ENCODE data around the gene ANKRD33B. TPM values are rescaled to one million over a fixed set of nuclear protein-coding genes. Genes with fewer than 3 reads are reported as not detected.

The ANKRD33B gene
- total and polyA plus RNA-seq, 2 of the 8 experiments (the other 6 are each of a cell fraction or from before 2014, with no cell fraction given), result 6.9 to 20.6 TPM

DNA sequence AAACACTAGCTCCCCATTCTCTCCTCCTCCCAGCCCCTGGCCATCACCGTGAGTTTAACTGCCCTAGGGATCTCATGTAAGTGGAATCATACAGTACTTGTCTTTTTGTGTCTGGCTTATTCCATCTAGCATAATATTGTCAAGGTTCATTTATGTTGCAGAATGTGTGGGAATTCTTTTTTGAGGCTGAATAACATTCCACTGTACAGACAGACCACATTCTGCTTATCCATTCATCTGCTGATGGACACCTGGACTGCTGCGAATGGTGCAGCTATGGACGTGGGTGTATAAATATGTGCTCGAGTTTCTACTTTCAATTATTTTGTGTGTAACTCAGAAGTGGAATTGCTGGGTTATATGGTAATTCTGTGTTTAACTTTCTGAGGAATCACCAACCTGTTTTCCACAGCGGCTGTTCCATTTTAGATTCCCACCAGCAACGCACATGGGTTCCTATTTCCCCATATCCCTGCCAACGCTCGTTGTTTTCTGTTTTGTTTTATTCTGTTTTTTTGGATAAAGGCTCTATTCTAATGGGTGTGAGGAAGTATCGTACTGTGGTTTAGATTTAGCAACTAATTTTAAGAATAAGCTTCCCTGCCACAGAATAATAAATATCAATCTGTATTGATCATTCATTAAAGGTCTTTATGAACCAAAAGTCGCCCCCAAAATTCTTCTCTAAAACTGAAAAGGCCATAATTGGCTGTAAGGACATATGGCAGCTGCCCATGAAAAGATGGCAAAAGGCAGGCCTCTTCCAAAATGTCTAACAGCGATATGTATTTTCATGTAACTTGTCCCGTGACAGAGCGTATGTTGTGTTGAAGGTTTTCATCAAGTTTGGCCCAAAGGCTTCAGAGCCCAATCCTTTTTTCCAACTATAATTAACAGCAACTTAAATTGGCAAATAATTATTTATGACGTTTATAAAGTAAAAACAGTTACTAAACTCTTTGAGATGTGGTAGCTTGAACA lies 126.9 kb downstream of the ANKRD33B start:
- no peaks in the 10 kb centered on the region for H3K36me3 ChIP-seq (ENCODE audit: control insufficient read depth in 2 of 4, insufficient read depth in 4 of 4, low read length in 3 of 4)
- H3K4me3 ChIP-seq (ENCODE audit: extremely low read depth in 1 of 4, insufficient read depth in 2 of 4, low read depth in 3 of 4, low read length in 4 of 4), result no peak overlapping the region
- DNase-seq (ENCODE audit: low read depth in 1 of 2, low spot score in 2 of 2), result no peak
- H2AFZ ChIP-seq (ENCODE audit: low read length), result no peak overlapping the region
- no peak overlapping the region for H3K27ac ChIP-seq (ENCODE audit: low read depth, low read length)
- WGBS, 2 experiments (ENCODE audit: extremely low coverage in 1 of 2, insufficient coverage in 1 of 2, insufficient read length in 1 of 2, insufficient replicate concordance in 2 of 2, low coverage in 1 of 2, low lambda C conversion rate in 2 of 2, missing lambda C conversion rate in 1 of 2), result 86% methylated on average over 14 of the region's 14 CpGs; no CpG with 5 or more reads in 1 of the 2 experiments
- no peaks in the 10 kb centered on the region for H3K9me3 ChIP-seq (ENCODE audit: insufficient read depth in 2 of 2, low read depth in 1 of 2, low read length in 1 of 2)
- H2BK12ac ChIP-seq (ENCODE audit: low read depth, low read length), result no peak overlapping the region
- peaks cover 0 to 5% (median 2%) of the 10 kb centered on the region in 4 experiments; a peak in 5 of 7 replicates for H3K4me1 ChIP-seq (replicated peaks in 1 of 4; ENCODE audit: control insufficient read depth in 3 of 4, insufficient read depth in 4 of 4, low read length in 3 of 4)
- POLR2A ChIA-PET (ENCODE audit: partially characterized antibody), result interaction anchor here (1.1 to 1.8 kb wide), 2 partner anchors 9 to 238 kb away, joined by 3 to 6 read pairs; no protein-coding TSS in a partner anchor
- no peak for FAIRE-seq
- H3K79me1 ChIP-seq (ENCODE audit: low read depth, low read length), result no peaks in the 10 kb centered on the region; the same call in 1 of the 2 replicates
- no peak overlapping the region for H4K5ac ChIP-seq (ENCODE audit: insufficient read length, low read depth, low read length)
- no peak overlapping the region for H3K18ac ChIP-seq (ENCODE audit: extremely low read depth, low read length)
- no peak overlapping the region for H3K56ac ChIP-seq (replicated peaks; ENCODE audit: insufficient read length, low read depth, low read length)
- no peak overlapping the region for H2BK120ac ChIP-seq (replicated peaks; ENCODE audit: low read depth, low read length)
- H3K14ac ChIP-seq (ENCODE audit: insufficient read length), result no peak overlapping the region
- no peak overlapping the region for H4K91ac ChIP-seq (replicated peaks; ENCODE audit: insufficient read length, low read length)
- no peak overlapping the region for H3K4me2 ChIP-seq (ENCODE audit: insufficient read depth in 1 of 2, low read depth in 2 of 2, low read length in 2 of 2)
- TF ChIP-seq HDAC2 (IDR thresholded peaks at IDR 0.05; ENCODE audit: borderline replicate concordance in 1 of 2, low read depth in 2 of 2, low read length in 2 of 2), result no peak
- TF ChIP-seq HDAC6 (IDR thresholded peaks at IDR 0.05; ENCODE audit: low read depth, low read length), result no peak
- TF ChIP-seq POLR2A (IDR thresholded peaks at IDR 0.05; ENCODE audit: control extremely low read depth in 1 of 2, low read depth in 2 of 2, low read length in 2 of 2), result no peak
- no peak for TF ChIP-seq KDM1A (IDR thresholded peaks at IDR 0.05; ENCODE audit: borderline replicate concordance, low read length)
- TF ChIP-seq CEBPB (IDR thresholded peaks at IDR 0.05; ENCODE audit: low read depth, low read length), result no peak
- TF ChIP-seq, protein P1, sequence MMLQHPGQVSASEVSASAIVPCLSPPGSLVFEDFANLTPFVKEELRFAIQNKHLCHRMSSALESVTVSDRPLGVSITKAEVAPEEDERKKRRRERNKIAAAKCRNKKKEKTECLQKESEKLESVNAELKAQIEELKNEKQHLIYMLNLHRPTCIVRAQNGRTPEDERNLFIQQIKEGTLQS (IDR thresholded peaks at IDR 0.05; ENCODE audit: insufficient read depth, low read depth, low read length), result no peak
- no peak for TF ChIP-seq JUN (IDR thresholded peaks at IDR 0.05; ENCODE audit: low read depth, low read length)
- CTCF ChIA-PET (ENCODE audit: partially characterized antibody), result interaction anchor here (0.5 to 9.6 kb wide), 33 partner anchors 9 to 326 kb away, joined by 3 to 132 read pairs (median 6); partner anchors contain the start of gene ROPN1L
- no peaks in the 10 kb centered on the region for H3K23me2 ChIP-seq (ENCODE audit: low read depth, low read length)
- H3K9ac ChIP-seq (replicated peaks in 1 of 4; ENCODE audit: extremely low read depth in 1 of 4, low read depth in 3 of 4, low read length in 3 of 4), result no peak overlapping the region
- H2BK20ac ChIP-seq (ENCODE audit: low read length), result no peak overlapping the region
- no peaks in the 10 kb centered on the region for H3K27me3 ChIP-seq (replicated peaks in 1 of 4; ENCODE audit: control insufficient read depth in 3 of 4, extremely low read depth in 1 of 4, insufficient read depth in 3 of 4, low read length in 3 of 4)
- no peak overlapping the region for H2BK5ac ChIP-seq (ENCODE audit: low read depth, low read length)
- H4K20me1 ChIP-seq (replicated peaks in 1 of 2; ENCODE audit: control insufficient read depth in 1 of 2, insufficient read depth in 2 of 2, low read length in 2 of 2), result no peaks in the 10 kb centered on the region
- no peaks in the 10 kb centered on the region for H3K79me2 ChIP-seq (ENCODE audit: control insufficient read depth in 1 of 2, insufficient read depth in 2 of 2, low read length in 2 of 2)
- H4K8ac ChIP-seq (ENCODE audit: extremely low read depth, insufficient read depth, low read length), result no peak overlapping the region
- no peak overlapping the region for H3K23ac ChIP-seq (ENCODE audit: insufficient read length)
- no peak overlapping the region for H2BK15ac ChIP-seq (ENCODE audit: low read length)
- no peak overlapping the region for H3K4ac ChIP-seq (replicated peaks; ENCODE audit: insufficient read length, low read depth, low read length)
- H2AK5ac ChIP-seq (ENCODE audit: low read depth, low read length), result no peak overlapping the region
